Erythroblast (primary cell): ENCODE results near the gene BCAR3.

Experiments
- GATA1 ChIP-seq: IDR thresholded peaks from 2 replicates; pipeline ENCODE4 v1.6.1; 2011; ENCODE audit warnings: low read depth, mild to moderate bottlenecking, control low read depth, low read length, moderate library complexity
- POLR2A ChIP-seq: IDR thresholded peaks from 2 replicates; pipeline ENCODE4 v1.6.1; 2011; ENCODE audit warnings: mild to moderate bottlenecking, low read length

- TF ChIP-seq POLR2A (no peak), GATA1 (no peak)
Measured at GRCh38 chr1:93574511-93574910, 107.1 kb downstream of the BCAR3 start.
